Measurements from ENCODE around the gene HOXC10. TPM values are rescaled to one million over a fixed set of nuclear protein-coding genes. Genes with fewer than 3 reads are reported as not detected.

HOXC10 gene
- total RNA-seq, 1 experiment from 2014 or later: 48.6 TPM

Other genes with a start within 250 kb of the HOXC10 start
- not detected in 2 replicates for gene CISTR, start 233.2 kb upstream of the HOXC10 start, total RNA-seq (2014; rRNA removed; shearing (Covaris generic))
- gene HOXC13, start 46.3 kb upstream of the HOXC10 start, total RNA-seq (2014; rRNA removed; shearing (Covaris generic)): 8.2 and 13.2 TPM in 2 replicates
- not detected in 2 replicates for gene HOXC12, start 30.2 kb upstream of the HOXC10 start, total RNA-seq (2014; rRNA removed; shearing (Covaris generic))
- 2.1 and 2.3 TPM in 2 replicates for gene HOXC11, start 12.0 kb upstream of the HOXC10 start, total RNA-seq (2014; rRNA removed; shearing (Covaris generic))
- gene HOTAIR, start 10.2 kb upstream of the HOXC10 start, total RNA-seq (2014; rRNA removed; shearing (Covaris generic)): 4.1 and 15.0 TPM in 2 replicates
- gene HOXC9, start 15.0 kb downstream of the HOXC10 start, total RNA-seq (2014; rRNA removed; shearing (Covaris generic)): 17.3 and 18.7 TPM in 2 replicates
- 0.07 and 0.18 TPM in 2 replicates for gene HOXC8, start 23.8 kb downstream of the HOXC10 start, total RNA-seq (2014; rRNA removed; shearing (Covaris generic))
- 3.7 and 4.1 TPM in 2 replicates for gene HOXC6, start 43.3 kb downstream of the HOXC10 start, total RNA-seq (2014; rRNA removed; shearing (Covaris generic))
- gene HOXC5, start 47.9 kb downstream of the HOXC10 start, total RNA-seq (2014; rRNA removed; shearing (Covaris generic)): not detected in 2 replicates
- 2.5 and 3.9 TPM in 2 replicates for gene HOXC4, start 68.7 kb downstream of the HOXC10 start, total RNA-seq (2014; rRNA removed; shearing (Covaris generic))
- 52.2 and 64.7 TPM in 2 replicates for gene SMUG1, start 203.8 kb downstream of the HOXC10 start, total RNA-seq (2014; rRNA removed; shearing (Covaris generic))

Measured in G401 (cell line).